ENCODE measurements around the gene LHX6.

Gene LHX6

GRCh38 chr9:122225312-122226141, 3.2 kb downstream of the LHX6 start:
- Mint-ChIP-seq H3K9me3 (no peaks in the 10 kb centered on the region), H3K4me3 (peak overlapping the region; percentile 60), H3K36me3 (ENCODE audit: low read depth) (no peaks in the 10 kb centered on the region), H3K27ac (no peak overlapping the region), H3K27me3 (ENCODE audit: low read depth, poor library complexity) (no peaks in the 10 kb centered on the region), H3K4me1 (peaks cover 34% of the 10 kb centered on the region)
- peak; percentile 49 for DNase-seq
- TF ChIP-seq CTCF (IDR thresholded peaks at IDR 0.05) = no peak

- Mint-ChIP-seq H3K4me3 (no peak overlapping the region), H3K27me3 (ENCODE audit: low read depth, poor library complexity) (no peaks in the 10 kb centered on the region), H3K27ac (no peak overlapping the region), H3K9me3 (no peaks in the 10 kb centered on the region), H3K4me1 (peaks cover 55% of the 10 kb centered on the region), H3K36me3 (ENCODE audit: low read depth) (no peaks in the 10 kb centered on the region)
- no peak for TF ChIP-seq CTCF (IDR thresholded peaks at IDR 0.05)
- DNase-seq = no peak
Measured at GRCh38 chr9:122223435-122223834, 5.3 kb downstream of the LHX6 start.

- Mint-ChIP-seq H3K4me1 (peaks cover 58% of the 10 kb centered on the region), H3K4me3 (no peak overlapping the region), H3K9me3 (no peaks in the 10 kb centered on the region), H3K27me3 (ENCODE audit: low read depth, poor library complexity) (no peaks in the 10 kb centered on the region), H3K27ac (no peak overlapping the region), H3K36me3 (ENCODE audit: low read depth) (no peaks in the 10 kb centered on the region)
- DNase-seq = no peak
- TF ChIP-seq CTCF (IDR thresholded peaks at IDR 0.05) = no peak
Measured at GRCh38 chr9:122222791-122223190, 6.0 kb downstream of the LHX6 start.

- DNase-seq = peak; percentile 42
- no peak overlapping the region for H3K4me3 Mint-ChIP-seq
- TF ChIP-seq CTCF (IDR thresholded peaks at IDR 0.05) = no peak
- no peaks in the 10 kb centered on the region for H3K27me3 Mint-ChIP-seq (ENCODE audit: low read depth, poor library complexity)
- H3K27ac Mint-ChIP-seq = no peak overlapping the region
- H3K9me3 Mint-ChIP-seq = peaks cover 5% of the 10 kb centered on the region
- H3K4me1 Mint-ChIP-seq = peaks cover 46% of the 10 kb centered on the region
- H3K36me3 Mint-ChIP-seq (ENCODE audit: low read depth) = no peaks in the 10 kb centered on the region
Measured at GRCh38 chr9:122221183-122221811, 7.5 kb downstream of the LHX6 start.

- Mint-ChIP-seq H3K4me3 (no peak overlapping the region), H3K27me3 (ENCODE audit: low read depth, poor library complexity) (no peaks in the 10 kb centered on the region), H3K36me3 (ENCODE audit: low read depth) (no peaks in the 10 kb centered on the region), H3K27ac (no peak overlapping the region), H3K4me1 (peaks cover 41% of the 10 kb centered on the region), H3K9me3 (peaks cover 7% of the 10 kb centered on the region)
- TF ChIP-seq CTCF (IDR thresholded peaks at IDR 0.05) = no peak
- DNase-seq = no peak
Measured at GRCh38 chr9:122220673-122221182, 8.0 kb downstream of the LHX6 start.

All from nephron progenitor cell (in vitro differentiated cells).